Stimulated activated naive CD8-positive, alpha-beta T cell treated with anti-CD3 and anti-CD28 coated beads, Interleukin-15, Interleukin-2, amounts not matched to agents 100 ng/mL and 50 ng/mL, for 24 hours (primary cell): ENCODE measurements around the gene ITPRIP.

Experiments
- H3K27ac Mint-ChIP-seq: one replicate; pipeline ENCODE4 v1.8.0; 2021; ENCODE audit warnings: mild to moderate bottlenecking, mixed read lengths
- H3K27me3 Mint-ChIP-seq: one replicate; pipeline ENCODE4 v1.8.0; 2021; ENCODE audit warnings: mixed read lengths
- H3K36me3 Mint-ChIP-seq: one replicate; pipeline ENCODE4 v1.8.0; 2021; ENCODE audit warnings: low read depth, mixed read lengths
- H3K4me1 Mint-ChIP-seq: one replicate; pipeline ENCODE4 v1.8.0; 2021; ENCODE audit warnings: low read depth, mixed read lengths
- H3K4me3 Mint-ChIP-seq: one replicate; pipeline ENCODE4 v1.8.0; 2021; ENCODE audit warnings: mild to moderate bottlenecking, mixed read lengths
- H3K9me3 Mint-ChIP-seq: one replicate; pipeline ENCODE4 v1.8.0; 2021; ENCODE audit warnings: mixed read lengths

The ITPRIP gene

DNA sequence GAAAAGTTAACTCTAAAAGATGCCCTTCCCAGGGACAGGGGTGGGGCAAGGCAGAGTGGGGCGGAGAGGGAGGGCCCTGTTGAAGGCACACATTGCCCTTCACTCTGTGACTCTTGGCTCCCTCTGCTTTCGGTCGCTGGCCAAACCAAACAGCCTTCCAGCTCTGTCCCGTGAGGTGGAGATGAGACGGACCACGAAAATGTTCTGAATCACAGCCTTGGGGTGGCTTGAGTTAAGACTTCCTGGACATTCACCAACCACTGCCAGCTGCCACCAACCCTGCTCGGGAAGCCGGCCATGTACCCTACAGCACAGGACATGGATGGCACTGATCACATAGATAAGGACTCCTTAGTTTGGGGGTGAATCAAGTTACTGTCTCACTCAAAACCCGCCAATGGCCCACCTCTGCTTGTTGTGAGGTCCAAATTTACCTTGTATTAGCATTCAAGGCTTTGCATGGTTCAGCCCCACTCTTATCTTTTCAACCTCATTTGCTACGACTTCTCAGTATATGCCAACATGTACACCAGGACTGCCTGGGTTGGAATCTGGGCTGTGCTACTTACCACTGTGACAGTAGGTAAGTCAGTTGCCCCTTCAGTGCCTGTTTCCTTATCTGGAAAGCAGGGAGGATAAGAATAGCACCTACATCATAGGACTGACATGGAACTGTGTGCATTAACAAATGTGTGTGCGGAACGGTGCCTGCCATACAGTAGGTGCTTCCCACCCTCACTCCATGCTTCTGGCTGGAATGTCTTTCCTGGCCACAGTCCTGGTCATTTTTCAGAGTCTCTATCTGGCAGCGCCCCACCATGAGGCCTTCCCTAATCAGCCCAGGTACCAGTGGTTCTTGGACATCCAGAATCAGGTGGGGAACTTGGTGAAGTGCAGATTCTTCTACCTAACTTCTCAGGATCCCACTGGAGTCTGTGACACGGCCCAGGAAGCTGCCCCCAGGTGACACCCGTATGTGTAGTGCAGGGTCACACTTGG lies 28.0 kb downstream of the ITPRIP start:
- no peak overlapping the region for H3K4me3 Mint-ChIP-seq
- no peak overlapping the region for H3K27ac Mint-ChIP-seq
- H3K36me3 Mint-ChIP-seq: peaks cover 42% of the 10 kb centered on the region
- H3K4me1 Mint-ChIP-seq: peaks cover 62% of the 10 kb centered on the region
- no peaks in the 10 kb centered on the region for H3K9me3 Mint-ChIP-seq
- no peaks in the 10 kb centered on the region for H3K27me3 Mint-ChIP-seq

DNA sequence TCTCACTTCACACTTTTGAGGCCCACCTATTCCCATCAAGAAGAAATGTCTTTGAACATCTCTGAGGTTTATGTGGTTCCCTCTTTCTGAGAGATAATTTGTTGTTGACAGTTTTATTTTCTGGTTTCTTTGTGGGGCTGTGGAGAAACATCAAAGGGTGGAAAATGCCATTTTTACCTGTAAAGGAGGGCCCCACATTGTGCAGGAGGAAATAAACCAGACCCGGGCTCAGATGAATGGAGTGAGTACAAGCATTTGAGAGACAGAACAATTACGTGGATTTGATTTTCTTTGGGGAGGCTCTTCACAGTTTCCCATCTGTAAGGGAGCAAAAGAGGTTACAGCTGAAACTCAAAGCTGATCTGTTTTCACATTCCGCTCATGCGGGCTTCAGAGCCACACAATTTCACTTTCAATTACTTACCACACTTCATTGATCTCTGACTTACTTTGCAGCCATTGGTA lies 29.8 kb downstream of the ITPRIP start:
- peaks cover 76% of the 10 kb centered on the region for H3K4me1 Mint-ChIP-seq

DNA sequence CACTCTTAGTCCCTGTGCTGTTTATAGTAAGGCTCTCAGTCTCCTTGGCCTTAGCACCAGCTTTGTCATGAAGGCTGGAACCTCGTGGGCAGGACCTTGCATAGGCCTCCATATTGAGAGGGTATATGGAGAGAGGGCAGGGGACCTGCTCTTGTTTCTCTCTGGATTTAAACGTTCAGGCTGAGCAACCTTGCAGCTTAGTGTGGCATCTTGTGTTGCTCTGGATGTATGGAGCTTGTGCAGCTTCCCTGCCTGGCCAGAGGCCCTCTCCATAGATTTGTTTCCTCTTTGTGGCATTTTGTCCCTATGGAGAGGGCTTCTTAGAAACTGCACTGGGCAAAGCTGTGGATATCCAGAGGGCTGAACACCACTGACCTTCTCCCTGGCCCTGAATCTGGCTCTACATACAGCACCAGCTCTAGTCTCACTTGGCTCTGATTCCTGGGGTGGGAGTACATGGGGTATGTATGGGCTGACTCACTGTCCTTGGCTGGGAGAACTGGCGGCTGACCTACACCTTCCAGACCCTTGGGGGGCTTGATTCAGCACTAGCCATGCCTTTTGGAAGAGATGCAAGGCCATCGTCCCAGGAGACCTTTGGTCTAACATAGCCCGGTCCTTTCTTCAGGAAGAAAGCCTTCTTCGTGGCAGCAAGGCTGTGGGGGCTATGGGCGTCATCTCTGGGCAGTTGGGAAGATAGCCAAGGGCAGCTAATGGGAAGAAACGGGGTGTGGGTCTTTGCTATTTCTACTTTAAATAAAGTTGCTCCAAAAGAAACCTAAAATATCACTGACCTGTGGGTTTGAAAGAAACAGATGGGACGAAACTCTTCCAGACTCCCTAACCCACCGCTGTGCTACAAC lies 30.5 kb downstream of the ITPRIP start:
- no peaks in the 10 kb centered on the region for H3K27me3 Mint-ChIP-seq
- peaks cover 82% of the 10 kb centered on the region for H3K4me1 Mint-ChIP-seq
- peaks cover 8% of the 10 kb centered on the region for H3K9me3 Mint-ChIP-seq
- H3K4me3 Mint-ChIP-seq: peak overlapping the region; percentile 52
- peaks cover 29% of the 10 kb centered on the region for H3K36me3 Mint-ChIP-seq
- peak overlapping the region; percentile 85 for H3K27ac Mint-ChIP-seq

More for the DNA sequence above, 29.8 kb downstream of the ITPRIP start:
- H3K9me3 Mint-ChIP-seq: peaks cover 4% of the 10 kb centered on the region
- peaks cover 30% of the 10 kb centered on the region for H3K36me3 Mint-ChIP-seq
- H3K27me3 Mint-ChIP-seq: no peaks in the 10 kb centered on the region
- peak overlapping the region; percentile 85 for H3K27ac Mint-ChIP-seq
- peak overlapping the region; percentile 52 for H3K4me3 Mint-ChIP-seq

DNA sequence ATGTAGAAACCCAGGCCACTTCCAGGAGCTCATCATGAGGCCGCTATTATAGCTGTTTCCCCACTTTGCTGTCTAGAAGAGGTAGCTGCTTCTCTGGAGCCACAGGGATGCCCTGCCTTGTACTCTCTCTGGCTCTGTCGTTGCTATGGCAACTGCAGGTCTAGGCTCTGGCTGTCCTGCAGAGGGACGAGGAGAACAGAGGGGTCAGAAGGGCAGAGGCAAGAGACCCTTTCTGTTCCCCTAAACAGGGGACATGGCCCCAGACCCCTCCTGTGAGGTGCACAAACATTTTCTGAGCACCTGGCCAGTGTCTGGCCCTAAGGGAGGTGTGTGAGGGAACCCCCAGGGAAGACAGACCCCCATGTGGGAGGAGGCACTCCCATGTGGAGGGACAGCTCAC lies 31.4 kb downstream of the ITPRIP start:
- Mint-ChIP-seq H3K4me3 (no peak overlapping the region), H3K27ac (no peak overlapping the region), H3K36me3 (peaks cover 23% of the 10 kb centered on the region), H3K9me3 (peaks cover 8% of the 10 kb centered on the region), H3K4me1 (peaks cover 86% of the 10 kb centered on the region), H3K27me3 (no peaks in the 10 kb centered on the region)

DNA sequence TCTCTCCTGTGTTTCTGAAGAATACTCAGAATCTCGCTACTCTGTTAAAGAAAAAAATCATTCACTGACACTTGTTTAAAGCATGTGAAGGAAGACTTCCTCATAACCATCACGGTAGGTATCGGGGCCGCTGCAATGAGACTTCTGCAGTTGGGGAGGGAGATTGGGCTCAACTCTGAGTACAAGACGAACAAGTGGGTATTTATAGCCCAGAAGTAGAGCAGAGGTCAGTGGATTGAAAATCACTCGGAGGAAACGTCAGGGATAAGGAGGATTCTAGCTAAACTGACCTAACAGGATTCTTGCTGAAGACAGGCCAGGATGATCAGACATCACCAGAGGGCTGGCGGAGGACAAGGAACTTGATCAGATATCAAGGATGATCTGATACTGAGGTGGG lies 33.3 kb downstream of the ITPRIP start:
- H3K4me1 Mint-ChIP-seq: peaks cover 93% of the 10 kb centered on the region
- H3K27me3 Mint-ChIP-seq: no peaks in the 10 kb centered on the region
- H3K4me3 Mint-ChIP-seq: no peak overlapping the region
- peaks cover 14% of the 10 kb centered on the region for H3K36me3 Mint-ChIP-seq
- H3K27ac Mint-ChIP-seq: no peak overlapping the region
- peaks cover 8% of the 10 kb centered on the region for H3K9me3 Mint-ChIP-seq

DNA sequence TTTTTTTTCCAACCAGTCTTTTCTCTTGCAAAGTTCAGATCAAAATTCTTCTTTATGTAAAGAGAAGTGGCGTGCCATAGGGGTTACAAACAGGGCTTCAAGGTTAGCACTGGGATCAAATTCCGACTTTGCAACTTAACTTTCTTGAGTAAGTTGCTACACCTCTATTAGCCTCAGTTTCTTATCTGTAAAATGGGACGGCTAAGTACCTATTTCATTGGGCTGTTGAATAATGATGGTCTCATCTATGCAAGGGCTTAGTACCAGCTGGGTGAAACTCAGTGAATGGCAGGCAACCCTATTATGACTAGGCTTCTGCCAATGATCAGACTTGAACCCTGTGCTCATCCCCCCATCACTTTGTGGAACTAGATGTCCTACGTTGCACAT lies 33.9 kb downstream of the ITPRIP start:
- H3K27me3 Mint-ChIP-seq: no peaks in the 10 kb centered on the region
- H3K9me3 Mint-ChIP-seq: peaks cover 8% of the 10 kb centered on the region
- no peak overlapping the region for H3K4me3 Mint-ChIP-seq
- H3K27ac Mint-ChIP-seq: no peak overlapping the region
- peaks cover 13% of the 10 kb centered on the region for H3K36me3 Mint-ChIP-seq
- peaks cover 91% of the 10 kb centered on the region for H3K4me1 Mint-ChIP-seq

DNA sequence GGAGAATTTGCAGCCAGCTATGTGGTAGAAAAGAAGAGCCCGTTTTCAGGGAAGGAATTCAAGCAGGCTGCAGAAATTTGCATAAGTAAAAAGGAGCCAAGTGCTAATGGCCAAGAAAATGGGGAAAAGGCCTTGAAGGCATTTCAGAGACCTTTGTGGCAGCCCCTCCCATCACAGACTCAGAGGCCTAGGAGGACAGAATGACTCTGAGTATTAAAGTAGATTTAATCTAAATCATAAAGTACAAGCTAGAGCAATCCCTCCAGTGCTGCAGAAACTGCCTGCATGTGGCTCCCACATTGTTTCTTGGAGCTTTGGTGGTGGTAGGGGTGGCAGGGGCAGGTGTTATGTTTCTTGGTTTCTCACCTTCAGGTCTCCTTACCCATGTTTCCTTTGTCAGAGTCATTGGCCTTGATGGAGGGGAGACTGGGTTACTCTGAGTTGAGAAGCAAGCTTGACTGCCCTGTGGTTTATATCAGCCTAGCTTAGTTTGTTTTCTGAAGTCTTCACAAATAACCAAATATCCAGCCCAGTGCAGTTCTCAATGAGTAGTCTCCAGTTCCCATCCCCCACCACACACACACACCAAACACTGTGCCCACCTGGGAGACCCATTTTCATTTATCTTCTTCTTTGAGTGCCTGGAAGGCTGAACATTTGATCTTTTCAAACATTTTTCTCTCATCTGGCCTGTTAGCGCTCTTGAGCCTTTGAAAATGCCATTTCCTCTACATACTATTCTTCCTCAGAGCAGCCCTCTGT lies 34.5 kb downstream of the ITPRIP start:
- Mint-ChIP-seq H3K4me1 (peaks cover 85% of the 10 kb centered on the region), H3K9me3 (peaks cover 8% of the 10 kb centered on the region), H3K27ac (no peak overlapping the region), H3K36me3 (peaks cover 13% of the 10 kb centered on the region), H3K27me3 (no peaks in the 10 kb centered on the region), H3K4me3 (no peak overlapping the region)

DNA sequence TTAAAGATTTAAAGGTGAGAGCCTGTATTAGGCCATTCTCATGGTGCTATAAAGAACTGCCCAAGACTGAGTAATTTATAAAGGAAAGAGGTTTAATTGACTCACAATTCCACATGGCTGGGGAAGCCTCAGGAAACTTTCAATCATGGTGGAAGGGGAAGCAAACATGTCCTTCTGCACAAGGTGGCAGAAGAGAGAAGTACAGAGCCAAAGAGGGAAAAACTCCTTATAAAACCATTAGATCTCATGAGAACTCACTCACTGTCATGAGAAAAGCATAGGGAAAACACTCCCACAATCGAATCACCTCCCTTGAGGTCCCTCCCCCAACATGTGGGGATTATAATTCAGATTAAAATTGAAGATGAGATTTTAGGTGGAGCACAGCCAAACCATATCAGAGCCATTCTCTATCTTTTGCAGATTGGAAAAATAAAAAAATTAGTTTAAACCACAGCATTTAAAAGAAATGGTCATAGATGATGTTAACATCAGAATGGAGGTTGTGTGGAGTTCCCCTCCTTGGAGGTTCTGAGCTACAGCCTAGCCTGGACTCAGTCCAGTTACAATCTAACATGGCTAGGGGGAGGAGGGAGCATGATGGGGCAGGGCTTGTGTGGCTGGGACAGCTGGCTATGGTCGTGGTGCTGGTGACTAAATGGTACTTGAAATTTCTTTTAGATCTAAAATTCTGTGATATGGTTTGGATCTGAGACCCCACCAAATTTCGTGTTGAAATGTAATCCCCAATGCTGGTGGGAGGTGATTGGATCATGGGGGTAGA lies 36.2 kb downstream of the ITPRIP start:
- Mint-ChIP-seq H3K36me3 (peaks cover 13% of the 10 kb centered on the region), H3K27ac (peak overlapping the region; percentile 62), H3K27me3 (no peaks in the 10 kb centered on the region), H3K4me3 (no peak overlapping the region), H3K4me1 (peaks cover 74% of the 10 kb centered on the region), H3K9me3 (peaks cover 8% of the 10 kb centered on the region)

DNA sequence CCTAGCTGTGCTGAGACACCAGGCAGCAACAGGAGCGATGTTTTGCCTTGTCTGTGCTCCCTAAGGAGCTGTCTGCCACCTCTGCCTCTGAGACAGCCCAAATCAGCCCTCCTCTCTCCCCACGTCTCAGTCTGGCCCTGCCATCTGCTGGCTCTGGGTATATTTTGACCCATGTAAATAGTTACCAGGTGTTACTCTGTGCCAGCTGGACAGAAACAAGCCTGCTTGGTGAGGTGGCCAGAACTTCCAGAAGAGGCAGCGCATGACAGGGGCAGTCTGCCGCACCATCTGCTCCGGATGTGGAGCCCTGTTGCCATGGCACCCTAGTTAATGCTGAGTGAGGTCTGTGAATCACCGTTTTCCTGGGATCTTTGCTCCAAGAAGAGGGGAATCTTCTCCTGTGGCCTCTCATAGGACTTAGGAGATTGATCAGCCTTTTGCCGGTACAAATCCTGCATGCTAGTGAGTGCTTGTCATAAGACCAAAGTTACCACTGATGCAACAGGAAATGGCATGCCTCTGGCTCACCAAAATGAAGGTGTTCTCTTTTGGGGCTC lies 37.5 kb downstream of the ITPRIP start:
- peaks cover 13% of the 10 kb centered on the region for H3K36me3 Mint-ChIP-seq
- H3K27ac Mint-ChIP-seq: peak overlapping the region; percentile 59
- peaks cover 61% of the 10 kb centered on the region for H3K4me1 Mint-ChIP-seq
- no peaks in the 10 kb centered on the region for H3K27me3 Mint-ChIP-seq
- H3K9me3 Mint-ChIP-seq: peaks cover 8% of the 10 kb centered on the region
- peak overlapping the region; percentile 31 for H3K4me3 Mint-ChIP-seq

DNA sequence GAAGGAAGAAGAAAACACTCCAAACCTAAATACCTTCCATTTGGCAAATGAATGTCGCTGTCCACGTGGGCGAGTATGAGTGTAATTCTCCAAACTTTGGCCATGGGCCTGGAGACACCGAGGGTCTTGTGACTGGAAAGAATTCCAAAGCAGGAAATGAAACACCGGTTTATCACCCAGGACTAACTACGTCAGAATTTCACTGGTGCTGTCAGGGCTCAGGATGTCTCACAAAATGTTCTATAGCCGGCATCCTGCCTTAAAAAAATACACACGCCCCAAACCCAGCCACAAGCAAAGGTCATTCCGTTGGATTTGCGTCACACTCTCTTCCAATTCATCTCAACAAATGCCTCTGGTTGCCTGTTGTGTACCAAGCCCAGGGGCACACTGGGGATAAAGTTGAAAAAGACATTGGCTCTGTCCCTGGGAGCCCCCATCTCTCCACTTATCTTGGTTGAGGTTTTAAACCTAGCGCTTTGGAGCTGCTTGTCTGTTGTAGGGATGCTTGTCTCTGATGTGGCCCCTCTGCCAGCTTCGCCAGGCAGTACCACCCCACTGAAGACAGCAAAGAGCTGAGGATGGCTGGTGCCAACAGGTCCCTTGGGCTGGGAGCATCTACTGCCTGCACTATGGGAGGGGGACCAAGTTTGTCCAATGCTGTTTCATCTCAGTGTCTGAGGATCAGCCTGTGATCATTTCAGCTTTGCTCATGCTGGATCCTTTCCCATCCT lies 38.1 kb downstream of the ITPRIP start:
- Mint-ChIP-seq H3K36me3 (peaks cover 13% of the 10 kb centered on the region), H3K27ac (peak overlapping the region; percentile 59), H3K9me3 (peaks cover 8% of the 10 kb centered on the region), H3K4me3 (no peak overlapping the region), H3K27me3 (no peaks in the 10 kb centered on the region), H3K4me1 (peaks cover 56% of the 10 kb centered on the region)

DNA sequence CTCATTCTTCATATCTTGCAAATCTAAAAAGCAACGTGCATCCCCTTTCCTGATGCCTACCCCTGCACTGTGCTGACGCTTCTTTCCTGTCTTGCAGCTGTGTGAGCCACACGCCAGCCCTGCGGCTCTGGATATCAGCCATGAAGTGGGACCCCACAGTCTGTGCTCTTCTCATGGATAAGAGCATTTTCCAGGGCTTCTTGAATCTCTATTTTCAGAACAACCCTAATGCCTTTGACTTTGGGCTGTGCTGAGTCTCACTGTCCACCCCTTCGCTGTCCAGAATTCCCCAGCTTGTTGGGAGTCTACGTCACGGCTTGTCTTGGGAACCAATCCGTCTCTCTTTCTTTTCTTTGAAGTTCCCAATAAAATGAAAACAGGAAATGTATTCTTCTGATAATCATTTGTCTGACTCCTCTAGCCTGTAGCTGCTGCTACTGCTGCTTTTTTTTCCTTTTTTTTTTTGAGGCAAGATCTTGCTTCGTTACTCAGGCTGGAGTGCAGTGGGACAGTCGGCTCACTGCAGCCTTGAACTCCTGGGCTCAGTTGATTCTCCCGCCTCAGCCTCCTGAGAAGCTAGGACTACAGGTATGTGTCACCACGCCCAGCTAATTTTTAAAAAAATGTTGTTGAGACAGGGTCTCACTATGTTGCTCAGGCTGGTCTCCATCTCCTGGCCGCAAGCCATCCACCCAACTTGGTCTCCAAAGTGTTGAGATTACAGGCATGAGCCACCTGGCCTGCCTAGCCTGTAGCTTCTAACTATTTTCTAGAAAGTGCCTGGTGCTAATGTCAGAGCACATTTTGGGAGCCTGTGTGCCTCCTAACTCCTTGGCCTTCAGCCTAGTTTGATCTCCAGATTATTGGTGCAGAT lies 39.0 kb downstream of the ITPRIP start:
- no peak overlapping the region for H3K4me3 Mint-ChIP-seq
- H3K36me3 Mint-ChIP-seq: peaks cover 13% of the 10 kb centered on the region
- peaks cover 2% of the 10 kb centered on the region for H3K27me3 Mint-ChIP-seq
- H3K9me3 Mint-ChIP-seq: peaks cover 8% of the 10 kb centered on the region
- H3K27ac Mint-ChIP-seq: peak overlapping the region; percentile 59
- peaks cover 50% of the 10 kb centered on the region for H3K4me1 Mint-ChIP-seq
